K562 (cell line): ENCODE measurements around the gene LCLAT1. TPM values are rescaled to one million over a fixed set of nuclear protein-coding genes. Genes with fewer than 3 reads are reported as not detected.

Source experiments
- CREB3L1 ChIP-seq: fragments of 450-650 bp; IDR thresholded peaks from 2 replicates; pipeline ENCODE4 v1.6.1; 2014; ENCODE audit warnings: low read depth, mild to moderate bottlenecking, moderate library complexity, borderline replicate concordance
- FOXJ3 ChIP-seq: sonication (generic); formaldehyde crosslinking; IDR thresholded peaks from 2 replicates; pipeline ENCODE4 v1.4.0; 2020; ENCODE audit warnings: mild to moderate bottlenecking, missing genetic modification reagents
- NR2C1 ChIP-seq, 2 experiments: fragments of 450-650 bp; IDR thresholded peaks; 2 replicates each; pipeline ENCODE4 v1.6.1; 2017; ENCODE audit warnings: mild to moderate bottlenecking in 2 of 2, antibody characterized with exemption in 1 of 2, inconsistent platforms in 1 of 2, missing compliant biosample characterization in 1 of 2, missing genetic modification characterization in 1 of 2
- ZKSCAN8 ChIP-seq: fragments of 200-800 bp; sonication (Bioruptor generic); IDR thresholded peaks from 2 replicates; pipeline ENCODE4 v1.6.1; 2016; ENCODE audit warnings: missing genetic modification characterization, missing compliant biosample characterization
- polyA plus RNA-seq, 8 experiments: library from polyadenylated mRNA; depleted of rRNA in 4 of 8; stranded (reverse) in 5 of 8; unstranded in 3 of 8; fragments of >200 nt; fragmentation: Nextera tagmentation in 2 of 8; fragmentation: Illumina TruSeq in 1 of 8; extraction: Ambion mirVana in 2 of 8; extraction: Trizol in 1 of 8; gene quantifications; 2 replicates each; pipeline versions ENCODE4 v1.2.1 to v1.2.3, GENCODE V29; 2011 to 2014; ENCODE audit warnings: inconsistent platforms in 1 of 8, missing spikeins in 1 of 8
- total RNA-seq, 7 experiments: library from RNA; depleted of rRNA in 6 of 7; stranded (reverse); fragments of >200 nt in 6 of 7; fragmentation: Illumina TruSeq in 2 of 7; extraction: Trizol in 2 of 7; gene quantifications; 2 replicates each; pipeline versions ENCODE4 v1.2.1 to v1.2.3, GENCODE V29; 2011 to 2021; ENCODE audit warnings: low replicate concordance in 1 of 7
- TF ChIP-seq, protein P1 (sequence below): sonication (generic); formaldehyde crosslinking; IDR thresholded peaks from 2 replicates; pipeline ENCODE4 v1.8.0; 2022; ENCODE audit warnings: missing genetic modification reagents, mild to moderate bottlenecking, borderline replicate concordance
- TF ChIP-seq, protein P2 (sequence below): sonication (generic); formaldehyde crosslinking; IDR thresholded peaks from 2 replicates; pipeline ENCODE4 v1.8.0; 2023; ENCODE audit warnings: mild to moderate bottlenecking, missing genetic modification reagents

Gene LCLAT1
- total and polyA plus RNA-seq, 9 of the 15 experiments (the other 6 are each of a cell fraction or from before 2014, with no cell fraction given), result 8.9 to 63.3 (median 25.4) TPM

- TF ChIP-seq CREB3L1 (no peak), FOXJ3 (CRISPR knock-in tag) (no peak), ZKSCAN8 (CRISPR knock-in tag) (no peak), NR2C1 (IDR thresholded peaks at IDR 0.05) (no peak), NR2C1 (tag; IDR thresholded peaks at IDR 0.05) (no peak)
- TF ChIP-seq, protein P1, sequence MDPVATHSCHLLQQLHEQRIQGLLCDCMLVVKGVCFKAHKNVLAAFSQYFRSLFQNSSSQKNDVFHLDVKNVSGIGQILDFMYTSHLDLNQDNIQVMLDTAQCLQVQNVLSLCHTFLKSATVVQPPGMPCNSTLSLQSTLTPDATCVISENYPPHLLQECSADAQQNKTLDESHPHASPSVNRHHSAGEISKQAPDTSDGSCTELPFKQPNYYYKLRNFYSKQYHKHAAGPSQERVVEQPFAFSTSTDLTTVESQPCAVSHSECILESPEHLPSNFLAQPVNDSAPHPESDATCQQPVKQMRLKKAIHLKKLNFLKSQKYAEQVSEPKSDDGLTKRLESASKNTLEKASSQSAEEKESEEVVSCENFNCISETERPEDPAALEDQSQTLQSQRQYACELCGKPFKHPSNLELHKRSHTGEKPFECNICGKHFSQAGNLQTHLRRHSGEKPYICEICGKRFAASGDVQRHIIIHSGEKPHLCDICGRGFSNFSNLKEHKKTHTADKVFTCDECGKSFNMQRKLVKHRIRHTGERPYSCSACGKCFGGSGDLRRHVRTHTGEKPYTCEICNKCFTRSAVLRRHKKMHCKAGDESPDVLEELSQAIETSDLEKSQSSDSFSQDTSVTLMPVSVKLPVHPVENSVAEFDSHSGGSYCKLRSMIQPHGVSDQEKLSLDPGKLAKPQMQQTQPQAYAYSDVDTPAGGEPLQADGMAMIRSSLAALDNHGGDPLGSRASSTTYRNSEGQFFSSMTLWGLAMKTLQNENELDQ (CRISPR knock-in tag), result no peak
- TF ChIP-seq, protein P2, sequence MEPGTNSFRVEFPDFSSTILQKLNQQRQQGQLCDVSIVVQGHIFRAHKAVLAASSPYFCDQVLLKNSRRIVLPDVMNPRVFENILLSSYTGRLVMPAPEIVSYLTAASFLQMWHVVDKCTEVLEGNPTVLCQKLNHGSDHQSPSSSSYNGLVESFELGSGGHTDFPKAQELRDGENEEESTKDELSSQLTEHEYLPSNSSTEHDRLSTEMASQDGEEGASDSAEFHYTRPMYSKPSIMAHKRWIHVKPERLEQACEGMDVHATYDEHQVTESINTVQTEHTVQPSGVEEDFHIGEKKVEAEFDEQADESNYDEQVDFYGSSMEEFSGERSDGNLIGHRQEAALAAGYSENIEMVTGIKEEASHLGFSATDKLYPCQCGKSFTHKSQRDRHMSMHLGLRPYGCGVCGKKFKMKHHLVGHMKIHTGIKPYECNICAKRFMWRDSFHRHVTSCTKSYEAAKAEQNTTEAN (CRISPR knock-in tag), result no peak
These were observed 33.8 kb downstream of the LCLAT1 start (continued) for GRCh38 chr2:30480703-30481322.
